ENCODE results near the gene ETHE1. TPM values are rescaled to one million over a fixed set of nuclear protein-coding genes. Genes with fewer than 3 reads are reported as not detected.

Gene ETHE1
- total RNA-seq, 2 experiments from 2014 or later, result 67.9 to 69.1 TPM

- ATAC-seq (peak; percentile 92), DNase-seq (peak; percentile 87)
- CTCF ChIA-PET, result interaction anchor here (3.4 to 12.8 kb wide), 3 partner anchors 8 to 32 kb away, joined by 13 to 239 read pairs (median 30); partner anchors contain the start of genes IRGQ and ZNF576
- Mint-ChIP-seq H3K9me3 (ENCODE audit: insufficient read depth) (no peaks in the 10 kb centered on the region), H3K27me3 (ENCODE audit: low read depth) (no peaks in the 10 kb centered on the region), H3K27ac (peak overlapping the region; percentile 97), H3K36me3 (ENCODE audit: low read depth) (peaks cover 39% of the 10 kb centered on the region), H3K4me1 (ENCODE audit: low read depth) (peaks cover 43% of the 10 kb centered on the region), H3K4me3 (peak overlapping the region; percentile 46)
- POLR2A ChIA-PET, result interaction anchor here (0.6 to 1.0 kb wide), 2 partner anchors 20 to 32 kb away, joined by 3 read pairs; no protein-coding TSS in a partner anchor
Observed at GRCh38 chr19:43562698-43563241, 35.8 kb upstream of the ETHE1 start.

GRCh38 chr19:43562226-43562697 is 35.3 kb upstream of the ETHE1 start:
- peak overlapping the region; percentile 97 for H3K27ac Mint-ChIP-seq
- CTCF ChIA-PET, result interaction anchor here (4.4 to 12.8 kb wide), 2 partner anchors 8 to 33 kb away, joined by 30 to 239 read pairs; partner anchors contain the start of genes IRGQ and ZNF576
- POLR2A ChIA-PET, result interaction anchor here (0.6 to 1.0 kb wide), 2 partner anchors 21 to 32 kb away, joined by 3 read pairs; no protein-coding TSS in a partner anchor
- peaks cover 42% of the 10 kb centered on the region for H3K36me3 Mint-ChIP-seq (ENCODE audit: low read depth)
- H3K9me3 Mint-ChIP-seq (ENCODE audit: insufficient read depth), result no peaks in the 10 kb centered on the region
- H3K27me3 Mint-ChIP-seq (ENCODE audit: low read depth), result no peaks in the 10 kb centered on the region
- DNase-seq (no peak), ATAC-seq (peak; percentile 3)
- H3K4me1 Mint-ChIP-seq (ENCODE audit: low read depth), result peaks cover 43% of the 10 kb centered on the region
- H3K4me3 Mint-ChIP-seq, result peak overlapping the region; percentile 46

GRCh38 chr19:43561139-43561970 is 34.4 kb upstream of the ETHE1 start:
- DNase-seq (no peak), ATAC-seq (no peak)
- Mint-ChIP-seq H3K36me3 (ENCODE audit: low read depth) (peaks cover 41% of the 10 kb centered on the region), H3K27me3 (ENCODE audit: low read depth) (no peaks in the 10 kb centered on the region), H3K4me1 (ENCODE audit: low read depth) (peaks cover 41% of the 10 kb centered on the region), H3K9me3 (ENCODE audit: insufficient read depth) (no peaks in the 10 kb centered on the region), H3K4me3 (no peak overlapping the region), H3K27ac (peak overlapping the region; percentile 97)
- CTCF ChIA-PET, result interaction anchor here (0.8 to 12.8 kb wide), 4 partner anchors 7 to 34 kb away, joined by 3 to 239 read pairs (median 18); partner anchors contain the start of genes IRGQ and ZNF576
- POLR2A ChIA-PET, result interaction anchor here (0.7 kb wide), 1 partner anchor 35 kb away, joined by 4 read pairs; the partner anchor contains the start of genes IRGQ and ZNF576

GRCh38 chr19:43560687-43561086 is 33.7 kb upstream of the ETHE1 start:
- Mint-ChIP-seq H3K27me3 (ENCODE audit: low read depth) (no peaks in the 10 kb centered on the region), H3K36me3 (ENCODE audit: low read depth) (peaks cover 41% of the 10 kb centered on the region), H3K9me3 (ENCODE audit: insufficient read depth) (no peaks in the 10 kb centered on the region), H3K4me1 (ENCODE audit: low read depth) (peaks cover 41% of the 10 kb centered on the region), H3K27ac (peak overlapping the region; percentile 97), H3K4me3 (no peak overlapping the region)
- CTCF ChIA-PET, result interaction anchor here (1.6 to 12.8 kb wide), 2 partner anchors 11 to 34 kb away, joined by 6 to 239 read pairs; partner anchors contain the start of genes IRGQ and ZNF576
- DNase-seq (no peak), ATAC-seq (no peak)
- POLR2A ChIA-PET, result interaction anchor here (0.7 kb wide), 1 partner anchor 36 kb away, joined by 4 read pairs; the partner anchor contains the start of genes IRGQ and ZNF576

- Mint-ChIP-seq H3K27me3 (ENCODE audit: low read depth) (no peaks in the 10 kb centered on the region), H3K4me3 (no peak overlapping the region), H3K27ac (peak overlapping the region; percentile 6), H3K9me3 (ENCODE audit: insufficient read depth) (no peaks in the 10 kb centered on the region), H3K4me1 (ENCODE audit: low read depth) (peaks cover 8% of the 10 kb centered on the region), H3K36me3 (ENCODE audit: low read depth) (peaks cover 43% of the 10 kb centered on the region)
- DNase-seq, result peak; percentile 91
- ChIA-PET POLR2A (interaction anchor here (0.6 to 2.2 kb wide), 8 partner anchors 9 to 39 kb away, joined by 3 to 20 read pairs (median 4); partner anchors contain the start of genes IRGQ and ZNF575), CTCF (interaction anchor here (0.6 to 12.8 kb wide), 39 partner anchors 9 to 225 kb away, joined by 3 to 239 read pairs (median 6); partner anchors contain the start of genes ETHE1, IRGQ, PINLYP and XRCC1)
- peak; percentile 95 for ATAC-seq
Observed at GRCh38 chr19:43555185-43555770, 28.3 kb upstream of the ETHE1 start.

- H3K9me3 Mint-ChIP-seq (ENCODE audit: insufficient read depth), result no peaks in the 10 kb centered on the region
- ATAC-seq, result no peak
- no peak overlapping the region for H3K4me3 Mint-ChIP-seq
- H3K27ac Mint-ChIP-seq, result no peak overlapping the region
- peaks cover 41% of the 10 kb centered on the region for H3K36me3 Mint-ChIP-seq (ENCODE audit: low read depth)
- H3K27me3 Mint-ChIP-seq (ENCODE audit: low read depth), result no peaks in the 10 kb centered on the region
- ChIA-PET CTCF (interaction anchor here (0.6 to 12.8 kb wide), 36 partner anchors 8 to 263 kb away, joined by 3 to 239 read pairs (median 6); partner anchors contain the start of genes ETHE1, IRGQ, PINLYP and XRCC1), POLR2A (interaction anchor here (0.7 to 2.2 kb wide), 7 partner anchors 10 to 40 kb away, joined by 3 to 20 read pairs (median 5); partner anchors contain the start of genes IRGQ and ZNF575)
- DNase-seq, result no peak
- peaks cover 8% of the 10 kb centered on the region for H3K4me1 Mint-ChIP-seq (ENCODE audit: low read depth)
Observed at GRCh38 chr19:43554317-43554895, 27.4 kb upstream of the ETHE1 start.

GRCh38 chr19:43553656-43554055 is 26.7 kb upstream of the ETHE1 start:
- ATAC-seq, result no peak
- no peaks in the 10 kb centered on the region for H3K9me3 Mint-ChIP-seq (ENCODE audit: insufficient read depth)
- ChIA-PET POLR2A (interaction anchor here (1.2 kb wide), 1 partner anchor 41 kb away, joined by 9 read pairs; no protein-coding TSS in a partner anchor), CTCF (interaction anchor here (0.9 to 12.8 kb wide), 9 partner anchors 8 to 41 kb away, joined by 3 to 239 read pairs (median 14); partner anchors contain the start of genes ETHE1, IRGQ, XRCC1 and ZNF576)
- H3K27me3 Mint-ChIP-seq (ENCODE audit: low read depth), result no peaks in the 10 kb centered on the region
- no peak for DNase-seq
- no peak overlapping the region for H3K4me3 Mint-ChIP-seq
- peaks cover 8% of the 10 kb centered on the region for H3K4me1 Mint-ChIP-seq (ENCODE audit: low read depth)
- H3K36me3 Mint-ChIP-seq (ENCODE audit: low read depth), result peaks cover 43% of the 10 kb centered on the region
- no peak overlapping the region for H3K27ac Mint-ChIP-seq

- no peak for ATAC-seq
Observed at GRCh38 chr19:43552616-43553015, 25.6 kb upstream of the ETHE1 start.

GRCh38 chr19:43552198-43552450 is 25.1 kb upstream of the ETHE1 start:
- Mint-ChIP-seq H3K27me3 (ENCODE audit: low read depth) (no peaks in the 10 kb centered on the region), H3K9me3 (ENCODE audit: insufficient read depth) (no peaks in the 10 kb centered on the region), H3K4me3 (no peak overlapping the region), H3K4me1 (ENCODE audit: low read depth) (peaks cover 8% of the 10 kb centered on the region), H3K36me3 (ENCODE audit: low read depth) (peaks cover 43% of the 10 kb centered on the region), H3K27ac (no peak overlapping the region)
- CTCF ChIA-PET, result interaction anchor here (0.8 to 12.8 kb wide), 3 partner anchors 12 to 193 kb away, joined by 3 to 239 read pairs (median 30); partner anchors contain the start of genes IRGQ and ZNF576
- no peak for DNase-seq
- ATAC-seq, result no peak
- POLR2A ChIA-PET, result no interaction called here

More at GRCh38 chr19:43552616-43553015, 25.6 kb upstream of the ETHE1 start:
- no peak for DNase-seq
- peaks cover 46% of the 10 kb centered on the region for H3K36me3 Mint-ChIP-seq (ENCODE audit: low read depth)
- H3K4me1 Mint-ChIP-seq (ENCODE audit: low read depth), result peaks cover 8% of the 10 kb centered on the region
- no peaks in the 10 kb centered on the region for H3K27me3 Mint-ChIP-seq (ENCODE audit: low read depth)
- no peak overlapping the region for H3K27ac Mint-ChIP-seq
- CTCF ChIA-PET, result interaction anchor here (4.1 to 12.8 kb wide), 2 partner anchors 11 to 42 kb away, joined by 30 to 239 read pairs; partner anchors contain the start of genes IRGQ and ZNF576
- no peaks in the 10 kb centered on the region for H3K9me3 Mint-ChIP-seq (ENCODE audit: insufficient read depth)
- POLR2A ChIA-PET, result no interaction called here
- no peak overlapping the region for H3K4me3 Mint-ChIP-seq

GRCh38 chr19:43551399-43552197 is 24.6 kb upstream of the ETHE1 start:
- no peak for DNase-seq
- Mint-ChIP-seq H3K9me3 (ENCODE audit: insufficient read depth) (no peaks in the 10 kb centered on the region), H3K27ac (no peak overlapping the region), H3K4me1 (ENCODE audit: low read depth) (peaks cover 8% of the 10 kb centered on the region), H3K4me3 (no peak overlapping the region), H3K27me3 (ENCODE audit: low read depth) (no peaks in the 10 kb centered on the region), H3K36me3 (ENCODE audit: low read depth) (peaks cover 43% of the 10 kb centered on the region)
- ChIA-PET POLR2A (no interaction called here), CTCF (interaction anchor here (0.8 to 12.8 kb wide), 2 partner anchors 43 to 193 kb away, joined by 3 to 239 read pairs; partner anchors contain the start of genes IRGQ and ZNF576)
- no peak for ATAC-seq

Measured in activated CD8-positive, alpha-beta T cell treated with anti-CD3 and anti-CD28 coated beads, Interleukin-2, amount 10 ng/mL, durations not matched to agents 7 days and 5 days (primary cell).